G401 (cell line): ENCODE measurements around the gene TMED3. TPM values are rescaled to one million over a fixed set of nuclear protein-coding genes. Genes with fewer than 3 reads are reported as not detected.

Experiments
- DNase-seq: peaks from one replicate; pipeline ENCODE4 v3.0.0-alpha.2; 2015; ENCODE audit warnings: low spot score
- in situ Hi-C: cut with HindIII; loops from 2 replicates; pipeline ENCODE4 v1.10.0; 2016; ENCODE audit warnings: low sequenced_read_pairs, mixed read lengths
- total RNA-seq: library from RNA; depleted of rRNA; stranded (reverse); fragments of >200 nt; shearing (Covaris generic); gene quantifications from 2 replicates; pipeline ENCODE4 v1.2.3, GENCODE V29; 2014; rRNA removed

Gene TMED3
- total RNA-seq, 1 experiment from 2014 or later: 101 TPM

DNA sequence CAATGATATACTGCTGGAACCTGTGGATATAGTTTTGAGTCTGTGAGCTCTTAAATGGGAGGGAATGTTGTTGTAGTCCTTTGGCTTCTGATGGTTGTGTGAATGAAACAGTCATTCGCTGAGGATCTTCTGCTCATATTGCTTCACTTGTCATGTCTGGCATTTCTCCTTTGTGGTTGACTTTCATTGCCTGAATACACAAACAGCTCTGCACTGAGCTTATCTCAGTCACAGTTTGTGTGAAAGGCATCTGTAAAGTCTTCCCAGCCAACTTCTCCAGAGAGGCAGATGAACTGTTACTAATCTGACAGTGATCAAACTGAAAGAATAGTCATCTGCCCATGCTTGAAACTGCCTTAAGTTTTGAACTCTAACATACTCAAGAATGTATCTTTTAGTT, 59.8 kb downstream of the TMED3 start:
- in situ Hi-C loops: no loop called here
- no peak for DNase-seq

- in situ Hi-C loops: no loop called here
- no peak for DNase-seq
Observed at GRCh38 chr15:79371591-79371990, 60.7 kb downstream of the TMED3 start.

DNA sequence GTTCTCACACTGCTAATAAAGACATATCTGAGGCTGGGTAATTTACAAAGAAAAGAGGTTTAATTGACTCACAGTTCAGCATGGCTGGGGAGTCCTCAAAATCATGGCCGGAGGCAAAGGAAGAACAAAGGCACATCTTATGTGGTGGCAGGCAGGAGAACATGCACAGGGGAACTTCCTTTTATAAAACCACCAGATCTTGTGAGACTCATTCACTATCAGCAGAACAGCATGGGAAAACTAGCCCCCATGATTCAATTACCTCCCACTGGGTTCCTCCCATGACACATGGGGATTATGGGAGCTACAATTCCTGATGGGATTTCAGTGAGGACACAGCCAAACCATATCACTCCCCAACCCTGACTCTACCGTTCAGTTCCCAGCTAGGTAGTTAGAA, 61.5 kb downstream of the TMED3 start:
- in situ Hi-C loops: no loop called here
- DNase-seq: no peak

Other genes with a start within 250 kb of the TMED3 start
- 0.12 and 1.6 TPM in 2 replicates for gene RASGRF1, start 220.3 kb upstream of the TMED3 start, total RNA-seq
- not detected in 2 replicates for gene ANKRD34C, start 28.4 kb upstream of the TMED3 start, total RNA-seq
- gene MINAR1, start 121.2 kb downstream of the TMED3 start, total RNA-seq: 0.20 and 0.31 TPM in 2 replicates